OCI-LY7 (cell line): Measurements from ENCODE around the gene MTG2. TPM values are rescaled to one million over a fixed set of nuclear protein-coding genes. Genes with fewer than 3 reads are reported as not detected.

Source experiments
- BruUV-seq: library from RNA; stranded (reverse); fragments of 400-500 nt; replicated peaks from 2 replicates; lab custom pipeline; 2021; lab: Mats Ljungman, UMichigan
- CTCF ChIA-PET: fragments of 300-600 bp; sonication (Branson Sonifier 250); formaldehyde crosslinking; loops from one replicate; lab custom pipeline; 2022; ENCODE audit warnings: antibody characterized with exemption; ENCODE audit not compliant: unreplicated experiment; lab: Charles Lee
- POLR2A ChIA-PET: fragments of 300-600 bp; sonication (Branson Sonifier 250); formaldehyde crosslinking; loops from one replicate; lab custom pipeline; 2022; ENCODE audit warnings: antibody characterized with exemption; lab: Charles Lee
- DNase-seq: peaks from one replicate; pipeline ENCODE4 v3.0.0-alpha.2; 2015; ENCODE audit warnings: low spot score
- H2AFZ ChIP-seq: fragments of 200-600 bp; sonication (generic), shearing (Covaris generic); 2 replicates; pipeline ENCODE4 v1.6.1; 2014; ENCODE audit warnings: mild to moderate bottlenecking, antibody characterized with exemption, low read length, moderate library complexity
- H3K27ac ChIP-seq: fragments of 200-600 bp; sonication (generic); 2 replicates; pipeline ENCODE4 v1.5.1; 2014; ENCODE audit warnings: mixed run types, low read depth, mild to moderate bottlenecking, moderate library complexity, low read length, inconsistent platforms; ENCODE audit not compliant: poor library complexity, severe bottlenecking
- H3K36me3 ChIP-seq: fragments of 200-600 bp; sonication (generic); 2 replicates; pipeline ENCODE4 v1.6.1; 2014; ENCODE audit warnings: mild to moderate bottlenecking, antibody characterized with exemption, low read length, moderate library complexity, mixed read lengths; ENCODE audit not compliant: insufficient read depth
- H3K4me1 ChIP-seq: fragments of 200-600 bp; sonication (generic); 2 replicates; pipeline ENCODE4 v1.5.1; 2014; ENCODE audit warnings: mild to moderate bottlenecking, low read length; ENCODE audit not compliant: insufficient read depth, poor library complexity, severe bottlenecking
- H3K4me2 ChIP-seq: fragments of 200-600 bp; sonication (generic); 2 replicates; pipeline ENCODE4 v1.6.1; 2014; ENCODE audit warnings: mild to moderate bottlenecking, low read length
- H3K4me3 ChIP-seq: fragments of 200-600 bp; sonication (generic); 2 replicates; pipeline ENCODE4 v1.5.1; 2014; ENCODE audit warnings: mild to moderate bottlenecking, low read depth, low read length; ENCODE audit not compliant: poor library complexity, severe bottlenecking
- H3K79me2 ChIP-seq: fragments of 200-600 bp; sonication (generic); 2 replicates; pipeline ENCODE4 v1.6.1; 2016; ENCODE audit warnings: low read depth, mild to moderate bottlenecking, low read length, moderate library complexity, mixed read lengths; ENCODE audit not compliant: insufficient read depth
- H3K9me2 ChIP-seq: fragments of 200-600 bp; sonication (generic); 2 replicates; pipeline ENCODE4 v1.6.1; 2016; ENCODE audit warnings: mild to moderate bottlenecking, low read length, mixed read lengths; ENCODE audit not compliant: insufficient read depth
- H3K9me3 ChIP-seq: fragments of 200-600 bp; sonication (generic); 2 replicates; pipeline ENCODE4 v1.6.1; 2014; ENCODE audit warnings: mild to moderate bottlenecking, mixed run types, low read length, mixed read lengths
- H4K20me1 ChIP-seq: fragments of 200-600 bp; sonication (generic); 2 replicates; pipeline ENCODE4 v1.6.1; 2014; ENCODE audit warnings: mild to moderate bottlenecking, antibody characterized with exemption, low read length, moderate library complexity, mixed read lengths; ENCODE audit not compliant: insufficient read depth
- CTCF ChIP-seq: fragments of 200-600 bp; sonication (generic); conservative IDR thresholded peaks from 2 replicates; pipeline ENCODE4 v1.5.1; 2014; ENCODE audit warnings: mild to moderate bottlenecking, antibody characterized with exemption, low read length, moderate library complexity, mixed read lengths
- EZH2phosphoT487 ChIP-seq: fragments of 200-600 bp; sonication (generic); IDR thresholded peaks from 2 replicates; pipeline ENCODE4 v1.6.1; 2018; ENCODE audit warnings: low read depth, borderline replicate concordance, mild to moderate bottlenecking, mixed run types, antibody characterized with exemption, low read length, moderate library complexity, mixed read lengths
- intact Hi-C: fragments of 100-400 bp; cut with micrococcal nuclease; formaldehyde crosslinking; loops from one replicate; pipeline ENCODE4 v1.10.0; 2022; ENCODE audit not compliant: unreplicated experiment
- total RNA-seq, 2 experiments: library from RNA; depleted of rRNA in 1 of 2; stranded (reverse); fragments of >200 nt in 1 of 2; shearing (Covaris generic) in 1 of 2; gene quantifications; 2 replicates each; pipeline ENCODE4 v1.2.3, GENCODE V29; 2014 to 2022

The MTG2 gene
- total RNA-seq, 2 experiments from 2014 or later = 24.1 to 37.5 TPM

- peak within 1 kb of the TSS; percentile 37 for H3K27ac ChIP-seq
- peaks cover 42% of the 10 kb centered on the region for H3K36me3 ChIP-seq
- intact Hi-C loops = loop anchor here (1.0 to 5.0 kb wide), 3 partner anchors 21 to 76 kb away; partner anchors contain the start of genes LSM14B and TAF4
- no peaks in the 10 kb centered on the region for H3K9me2 ChIP-seq
- ChIA-PET CTCF (no interaction called here), POLR2A (interaction anchor here (1.3 kb wide), 1 partner anchor 41 kb away, joined by 3 read pairs; no protein-coding TSS in a partner anchor)
- H3K79me2 ChIP-seq = peaks cover 58% of the 10 kb centered on the region
- peak within 1 kb of the TSS; percentile 98 for H3K4me3 ChIP-seq
- H3K4me1 ChIP-seq = peaks cover 25% of the 10 kb centered on the region
- BruUV-seq = no TSS peak
- no peak within 1 kb of the TSS for H2AFZ ChIP-seq
- peak within 1 kb of the TSS; percentile 78 for H3K4me2 ChIP-seq
- H3K9me3 ChIP-seq = no peaks in the 10 kb centered on the region
- H4K20me1 ChIP-seq = peaks cover 26% of the 10 kb centered on the region
- TF ChIP-seq CTCF (no peak), EZH2phosphoT487 (no peak)
- peak; percentile 93 for DNase-seq
Measured at GRCh38 chr20:62143081-62143956, 39.5 kb upstream of the MTG2 start, which contains the start of the genes PSMA7 and SS18L1. TSS of gene PSMA7 (minus strand) at chr20:62143394. CDS start at chr20:62143303, 91 bp downstream. TSS of gene SS18L1 (plus strand) at chr20:62143769. CDS start at chr20:62143821, 52 bp downstream.

GRCh38 chr20:62143957-62144825 is 38.6 kb upstream of the MTG2 start:
- peak; percentile 40 for DNase-seq
- TF ChIP-seq CTCF = no peak
- no peak for TF ChIP-seq EZH2phosphoT487
- CTCF ChIA-PET = no interaction called here
- H3K79me2 ChIP-seq = peaks cover 53% of the 10 kb centered on the region
- H3K9me2 ChIP-seq = no peaks in the 10 kb centered on the region
- H4K20me1 ChIP-seq = peaks cover 26% of the 10 kb centered on the region
- peak overlapping the region; percentile 98 for H3K4me3 ChIP-seq
- H3K27ac ChIP-seq = no peak overlapping the region
- no TSS peak for BruUV-seq
- peaks cover 25% of the 10 kb centered on the region for H3K4me1 ChIP-seq
- POLR2A ChIA-PET = no interaction called here
- no peaks in the 10 kb centered on the region for H3K9me3 ChIP-seq
- intact Hi-C loops = loop anchor here (1.0 to 5.0 kb wide), 3 partner anchors 22 to 77 kb away; partner anchors contain the start of genes LSM14B and TAF4
- peaks cover 34% of the 10 kb centered on the region for H3K36me3 ChIP-seq
- H3K4me2 ChIP-seq = peak overlapping the region; percentile 57
- H2AFZ ChIP-seq = no peak overlapping the region
